Sigmoid colon (tissue), 4 donors: ENCODE measurements around the gene GEMIN8.

Experiments
- EP300 ChIP-seq, 4 donors: sonication (generic); formaldehyde crosslinking; IDR thresholded peaks; one replicate each; pipeline ENCODE4 v1.6.1; 2017; ENCODE audit warnings: antibody characterized with exemption in 4 of 4
- POLR2A ChIP-seq, 2 donors: fragments of 450-650 bp; IDR thresholded peaks; one replicate each; pipeline ENCODE4 v1.6.1; 2016; ENCODE audit warnings: antibody characterized with exemption in 2 of 2, mild to moderate bottlenecking in 2 of 2, moderate library complexity in 2 of 2
- TF ChIP-seq, protein P1 (sequence below), 4 experiments: fragments of 450-650 bp in 3 of 4; fragments of 200-600 bp in 1 of 4; IDR thresholded peaks; one replicate each; pipeline ENCODE4 v1.5.1; 2016 to 2019; ENCODE audit warnings: antibody characterized with exemption in 4 of 4, mild to moderate bottlenecking in 3 of 4, moderate library complexity in 2 of 4

GRCh38 chrX:14003028-14003427, 26.7 kb downstream of the GEMIN8 start:
- TF ChIP-seq, protein P1, sequence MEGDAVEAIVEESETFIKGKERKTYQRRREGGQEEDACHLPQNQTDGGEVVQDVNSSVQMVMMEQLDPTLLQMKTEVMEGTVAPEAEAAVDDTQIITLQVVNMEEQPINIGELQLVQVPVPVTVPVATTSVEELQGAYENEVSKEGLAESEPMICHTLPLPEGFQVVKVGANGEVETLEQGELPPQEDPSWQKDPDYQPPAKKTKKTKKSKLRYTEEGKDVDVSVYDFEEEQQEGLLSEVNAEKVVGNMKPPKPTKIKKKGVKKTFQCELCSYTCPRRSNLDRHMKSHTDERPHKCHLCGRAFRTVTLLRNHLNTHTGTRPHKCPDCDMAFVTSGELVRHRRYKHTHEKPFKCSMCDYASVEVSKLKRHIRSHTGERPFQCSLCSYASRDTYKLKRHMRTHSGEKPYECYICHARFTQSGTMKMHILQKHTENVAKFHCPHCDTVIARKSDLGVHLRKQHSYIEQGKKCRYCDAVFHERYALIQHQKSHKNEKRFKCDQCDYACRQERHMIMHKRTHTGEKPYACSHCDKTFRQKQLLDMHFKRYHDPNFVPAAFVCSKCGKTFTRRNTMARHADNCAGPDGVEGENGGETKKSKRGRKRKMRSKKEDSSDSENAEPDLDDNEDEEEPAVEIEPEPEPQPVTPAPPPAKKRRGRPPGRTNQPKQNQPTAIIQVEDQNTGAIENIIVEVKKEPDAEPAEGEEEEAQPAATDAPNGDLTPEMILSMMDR (IDR thresholded peaks at IDR 0.05), result no peak
- no peak for TF ChIP-seq POLR2A (IDR thresholded peaks at IDR 0.05)
- no peak for TF ChIP-seq EP300 (IDR thresholded peaks at IDR 0.05)
